ENCODE results near the gene EXT2.

The EXT2 gene

DNA sequence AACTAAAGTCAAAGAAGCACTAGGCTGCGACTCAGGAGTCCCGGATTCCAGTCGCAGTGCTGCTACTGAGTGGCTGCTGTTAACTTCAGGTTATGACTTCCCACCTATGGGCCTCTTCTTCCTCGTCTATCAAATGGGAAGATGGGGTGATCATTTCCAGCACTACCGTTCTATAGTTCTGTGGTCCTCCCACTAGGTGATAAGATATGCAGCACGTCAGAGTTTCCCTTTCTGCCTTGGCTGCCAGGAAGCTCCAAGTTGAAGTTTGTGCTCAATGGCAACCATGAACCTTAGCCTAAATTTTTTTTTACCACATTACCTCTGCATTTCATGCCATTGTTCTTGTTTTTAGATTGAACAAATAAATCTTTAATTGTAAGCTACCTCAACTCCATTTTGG, 175.8 kb downstream of the EXT2 start:
- no peak for TF ChIP-seq CTCF (IDR thresholded peaks at IDR 0.05; ENCODE audit: low read depth, low read length)
- DNase-seq (ENCODE audit: low read depth in 2 of 2): no peak

DNA sequence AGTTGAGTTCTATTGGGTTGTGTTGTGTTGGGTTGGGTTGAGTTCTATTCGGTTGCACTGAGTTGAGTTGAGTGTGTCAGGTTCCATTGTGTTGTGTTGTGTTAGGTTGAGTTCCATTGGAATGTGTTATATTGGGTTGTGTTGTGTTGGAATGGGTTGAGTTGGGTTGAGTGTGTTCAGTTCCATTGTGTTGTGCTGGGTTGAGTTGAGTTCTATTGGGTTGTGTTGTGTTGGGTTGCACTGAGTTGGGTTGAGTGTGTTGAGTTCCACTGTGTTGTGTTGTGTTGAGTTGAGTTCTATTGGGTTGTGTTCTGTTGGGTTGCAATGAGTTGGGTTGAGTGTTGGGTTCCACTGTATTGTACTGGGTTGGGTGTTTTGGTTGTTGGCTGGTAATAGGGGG, 178.9 kb downstream of the EXT2 start:
- TF ChIP-seq CTCF (IDR thresholded peaks at IDR 0.05; ENCODE audit: low read depth, low read length): no peak
- no peak overlapping the region for H3K4me3 ChIP-seq (replicated peaks in 1 of 2; ENCODE audit: low read depth in 2 of 2, low read length in 2 of 2)
- no peak for DNase-seq (ENCODE audit: low read depth in 2 of 2)

More for the DNA sequence above, 175.8 kb downstream of the EXT2 start:
- no peak overlapping the region for H3K4me3 ChIP-seq (replicated peaks in 1 of 2; ENCODE audit: low read depth in 2 of 2, low read length in 2 of 2)

GRCh38 chr11:44275241-44275640, 179.8 kb downstream of the EXT2 start:
- TF ChIP-seq CTCF (IDR thresholded peaks at IDR 0.05; ENCODE audit: low read depth, low read length): no peak
- no peak for DNase-seq (ENCODE audit: low read depth in 2 of 2)
- no peak overlapping the region for H3K4me3 ChIP-seq (replicated peaks in 1 of 2; ENCODE audit: low read depth in 2 of 2, low read length in 2 of 2)

GRCh38 chr11:44275961-44276550, 180.6 kb downstream of the EXT2 start:
- H3K4me3 ChIP-seq (replicated peaks in 1 of 2; ENCODE audit: low read depth in 2 of 2, low read length in 2 of 2): no peak overlapping the region
- no peak for DNase-seq (ENCODE audit: low read depth in 2 of 2)
- no peak for TF ChIP-seq CTCF (IDR thresholded peaks at IDR 0.05; ENCODE audit: low read depth, low read length)

GRCh38 chr11:44277196-44278090, 182.0 kb downstream of the EXT2 start:
- DNase-seq (ENCODE audit: low read depth in 2 of 2): no peak
- H3K4me3 ChIP-seq (replicated peaks in 1 of 2; ENCODE audit: low read depth in 2 of 2, low read length in 2 of 2): no peak overlapping the region
- TF ChIP-seq CTCF (IDR thresholded peaks at IDR 0.05; ENCODE audit: low read depth, low read length): no peak

- no peak overlapping the region for H3K4me3 ChIP-seq (replicated peaks in 1 of 2; ENCODE audit: low read depth in 2 of 2, low read length in 2 of 2)
- DNase-seq (ENCODE audit: low read depth in 2 of 2): no peak
- no peak for TF ChIP-seq CTCF (IDR thresholded peaks at IDR 0.05; ENCODE audit: low read depth, low read length)
Measured at GRCh38 chr11:44279483-44279882, 184.0 kb downstream of the EXT2 start.

Data from cardiac fibroblast (primary cell).